ENCODE measurements around the gene C3orf20. TPM values are rescaled to one million over a fixed set of nuclear protein-coding genes. Genes with fewer than 3 reads are reported as not detected.

C3orf20 gene
- total and polyA plus RNA-seq, 2 experiments from 2014 or later: not detected

DNA sequence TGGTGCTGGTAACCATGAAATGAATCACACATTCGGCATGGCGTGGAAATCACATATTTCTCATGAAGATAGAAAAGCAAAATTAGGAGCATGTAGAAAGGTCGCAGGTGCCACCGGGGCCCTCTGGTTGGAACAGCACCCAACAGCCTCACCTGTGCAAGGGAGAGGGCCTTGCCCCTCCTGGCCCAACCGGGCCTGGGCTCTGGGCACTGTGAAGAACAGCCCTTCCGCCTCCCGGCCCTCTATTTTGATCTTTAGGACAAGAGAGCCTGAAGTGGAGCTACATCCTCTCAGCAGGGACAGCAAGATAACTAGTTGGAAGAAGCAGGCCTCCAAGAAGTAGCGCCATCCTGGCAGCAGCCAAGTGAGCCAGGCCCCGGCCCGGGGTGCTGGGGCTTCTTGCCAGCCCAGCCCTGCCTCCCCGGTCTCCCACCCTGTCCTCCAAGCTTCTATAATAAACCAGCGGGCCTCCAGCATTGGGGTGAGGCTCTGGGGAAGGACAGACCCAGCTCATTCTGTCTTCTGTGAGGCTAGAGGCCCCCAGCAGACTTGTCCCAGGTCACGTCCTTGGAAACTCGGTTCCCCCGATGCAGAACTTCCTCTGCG, 97.7 kb downstream of the C3orf20 start (continued):
- TF ChIP-seq, protein P1, sequence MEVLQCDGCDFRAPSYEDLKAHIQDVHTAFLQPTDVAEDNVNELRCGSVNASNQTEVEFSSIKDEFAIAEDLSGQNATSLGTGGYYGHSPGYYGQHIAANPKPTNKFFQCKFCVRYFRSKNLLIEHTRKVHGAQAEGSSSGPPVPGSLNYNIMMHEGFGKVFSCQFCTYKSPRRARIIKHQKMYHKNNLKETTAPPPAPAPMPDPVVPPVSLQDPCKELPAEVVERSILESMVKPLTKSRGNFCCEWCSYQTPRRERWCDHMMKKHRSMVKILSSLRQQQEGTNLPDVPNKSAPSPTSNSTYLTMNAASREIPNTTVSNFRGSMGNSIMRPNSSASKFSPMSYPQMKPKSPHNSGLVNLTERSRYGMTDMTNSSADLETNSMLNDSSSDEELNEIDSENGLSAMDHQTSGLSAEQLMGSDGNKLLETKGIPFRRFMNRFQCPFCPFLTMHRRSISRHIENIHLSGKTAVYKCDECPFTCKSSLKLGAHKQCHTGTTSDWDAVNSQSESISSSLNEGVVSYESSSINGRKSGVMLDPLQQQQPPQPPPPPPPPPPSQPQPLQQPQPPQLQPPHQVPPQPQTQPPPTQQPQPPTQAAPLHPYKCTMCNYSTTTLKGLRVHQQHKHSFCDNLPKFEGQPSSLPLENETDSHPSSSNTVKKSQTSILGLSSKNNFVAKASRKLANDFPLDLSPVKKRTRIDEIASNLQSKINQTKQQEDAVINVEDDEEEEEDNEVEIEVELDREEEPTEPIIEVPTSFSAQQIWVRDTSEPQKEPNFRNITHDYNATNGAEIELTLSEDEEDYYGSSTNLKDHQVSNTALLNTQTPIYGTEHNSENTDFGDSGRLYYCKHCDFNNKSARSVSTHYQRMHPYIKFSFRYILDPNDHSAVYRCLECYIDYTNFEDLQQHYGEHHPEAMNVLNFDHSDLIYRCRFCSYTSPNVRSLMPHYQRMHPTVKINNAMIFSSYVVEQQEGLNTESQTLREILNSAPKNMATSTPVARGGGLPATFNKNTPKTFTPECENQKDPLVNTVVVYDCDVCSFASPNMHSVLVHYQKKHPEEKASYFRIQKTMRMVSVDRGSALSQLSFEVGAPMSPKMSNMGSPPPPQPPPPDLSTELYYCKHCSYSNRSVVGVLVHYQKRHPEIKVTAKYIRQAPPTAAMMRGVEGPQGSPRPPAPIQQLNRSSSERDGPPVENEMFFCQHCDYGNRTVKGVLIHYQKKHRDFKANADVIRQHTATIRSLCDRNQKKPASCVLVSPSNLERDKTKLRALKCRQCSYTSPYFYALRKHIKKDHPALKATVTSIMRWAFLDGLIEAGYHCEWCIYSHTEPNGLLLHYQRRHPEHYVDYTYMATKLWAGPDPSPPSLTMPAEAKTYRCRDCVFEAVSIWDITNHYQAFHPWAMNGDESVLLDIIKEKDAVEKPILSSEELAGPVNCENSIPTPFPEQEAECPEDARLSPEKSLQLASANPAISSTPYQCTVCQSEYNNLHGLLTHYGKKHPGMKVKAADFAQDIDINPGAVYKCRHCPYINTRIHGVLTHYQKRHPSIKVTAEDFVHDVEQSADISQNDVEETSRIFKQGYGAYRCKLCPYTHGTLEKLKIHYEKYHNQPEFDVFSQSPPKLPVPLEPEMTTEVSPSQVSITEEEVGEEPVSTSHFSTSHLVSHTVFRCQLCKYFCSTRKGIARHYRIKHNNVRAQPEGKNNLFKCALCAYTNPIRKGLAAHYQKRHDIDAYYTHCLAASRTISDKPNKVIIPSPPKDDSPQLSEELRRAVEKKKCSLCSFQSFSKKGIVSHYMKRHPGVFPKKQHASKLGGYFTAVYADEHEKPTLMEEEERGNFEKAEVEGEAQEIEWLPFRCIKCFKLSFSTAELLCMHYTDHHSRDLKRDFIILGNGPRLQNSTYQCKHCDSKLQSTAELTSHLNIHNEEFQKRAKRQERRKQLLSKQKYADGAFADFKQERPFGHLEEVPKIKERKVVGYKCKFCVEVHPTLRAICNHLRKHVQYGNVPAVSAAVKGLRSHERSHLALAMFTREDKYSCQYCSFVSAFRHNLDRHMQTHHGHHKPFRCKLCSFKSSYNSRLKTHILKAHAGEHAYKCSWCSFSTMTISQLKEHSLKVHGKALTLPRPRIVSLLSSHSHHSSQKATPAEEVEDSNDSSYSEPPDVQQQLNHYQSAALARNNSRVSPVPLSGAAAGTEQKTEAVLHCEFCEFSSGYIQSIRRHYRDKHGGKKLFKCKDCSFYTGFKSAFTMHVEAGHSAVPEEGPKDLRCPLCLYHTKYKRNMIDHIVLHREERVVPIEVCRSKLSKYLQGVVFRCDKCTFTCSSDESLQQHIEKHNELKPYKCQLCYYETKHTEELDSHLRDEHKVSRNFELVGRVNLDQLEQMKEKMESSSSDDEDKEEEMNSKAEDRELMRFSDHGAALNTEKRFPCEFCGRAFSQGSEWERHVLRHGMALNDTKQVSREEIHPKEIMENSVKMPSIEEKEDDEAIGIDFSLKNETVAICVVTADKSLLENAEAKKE (CRISPR knock-in tag; IDR thresholded peaks at IDR 0.05): no peak
- TF ChIP-seq ZNF114 (CRISPR knock-in tag; IDR thresholded peaks at IDR 0.05): no peak
- no peak for TF ChIP-seq STAT1 (IDR thresholded peaks at IDR 0.05; ENCODE audit: unreplicated experiment)
- TF ChIP-seq POLR2AphosphoS5 (IDR thresholded peaks at IDR 0.05; ENCODE audit: low read depth): no peak
- no peak for TF ChIP-seq EZH2 (IDR thresholded peaks at IDR 0.05; ENCODE audit: low read depth, unreplicated experiment)

DNA sequence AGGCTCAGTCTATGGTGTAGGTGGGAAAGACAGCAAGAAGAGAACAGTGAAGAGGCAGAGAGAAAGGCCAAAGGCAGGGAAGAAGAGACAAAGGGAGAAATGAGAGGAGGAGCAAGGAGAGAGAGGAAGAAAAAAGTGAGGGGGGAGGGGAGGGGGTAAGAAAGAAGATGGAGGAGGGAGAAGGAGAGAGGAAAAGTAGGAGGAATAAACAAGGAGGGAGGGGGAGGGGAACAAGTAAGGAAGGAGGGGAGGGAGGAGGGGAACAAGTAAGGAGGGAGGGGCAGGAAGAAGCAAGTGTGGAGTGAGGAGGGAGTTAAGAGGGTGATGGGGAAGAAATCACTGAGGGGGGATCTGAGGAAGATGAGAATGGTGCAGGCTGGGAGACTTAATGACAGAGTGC, 98.3 kb downstream of the C3orf20 start:
- ATAC-seq (no peak; the same call in 2 of the 3 replicates), DNase-seq (ENCODE audit: low spot score) (peak; percentile 57)
- no peak overlapping the region for H3K27ac Mint-ChIP-seq
- H4K20me1 ChIP-seq (replicated peaks; ENCODE audit: insufficient read depth): no peaks in the 10 kb centered on the region
- H3K9me2 ChIP-seq (ENCODE audit: insufficient read depth): no peaks in the 10 kb centered on the region
- H3K4me2 ChIP-seq: no peak overlapping the region
- no peaks in the 10 kb centered on the region for H3K27me3 ChIP-seq (ENCODE audit: insufficient read depth)
- H3F3A ChIP-seq (replicated peaks; ENCODE audit: low read depth): no peaks in the 10 kb centered on the region
- peaks cover 16% of the 10 kb centered on the region for H3K4me1 Mint-ChIP-seq
- H3K27ac ChIP-seq (ENCODE audit: low read depth): no peak overlapping the region
- TF ChIP-seq POLR2AphosphoS5 (IDR thresholded peaks at IDR 0.05; ENCODE audit: low read depth) (no peak), CREB1 (CRISPR knock-in tag; IDR thresholded peaks at IDR 0.05; ENCODE audit: low read depth) (no peak), EZH2 (IDR thresholded peaks at IDR 0.05; ENCODE audit: low read depth, unreplicated experiment) (no peak), JUNB (IDR thresholded peaks at IDR 0.05; ENCODE audit: unreplicated experiment) (no peak)
- H3K4me3 Mint-ChIP-seq: no peak overlapping the region
- H2AFZ ChIP-seq: peak overlapping the region; percentile 96
- no peaks in the 10 kb centered on the region; the same call in 2 of the 3 replicates for H3K36me3 Mint-ChIP-seq (ENCODE audit: low read depth)
- H3K4me3 ChIP-seq: no peak overlapping the region
- H3K27me3 Mint-ChIP-seq (ENCODE audit: insufficient read depth, low read depth, poor library complexity): peaks cover 24% of the 10 kb centered on the region
- H3K36me3 ChIP-seq (ENCODE audit: insufficient read depth): no peaks in the 10 kb centered on the region
- H3K4me1 ChIP-seq (ENCODE audit: insufficient read depth): peaks cover 9% of the 10 kb centered on the region
- no peaks in the 10 kb centered on the region for H3K79me2 ChIP-seq (replicated peaks; ENCODE audit: insufficient read depth)
- peaks cover under 1% of the 10 kb centered on the region; the same call in 2 of the 3 replicates for H3K9me3 Mint-ChIP-seq
